ENCODE measurements around the gene EEF1A2.

The EEF1A2 gene

DNA sequence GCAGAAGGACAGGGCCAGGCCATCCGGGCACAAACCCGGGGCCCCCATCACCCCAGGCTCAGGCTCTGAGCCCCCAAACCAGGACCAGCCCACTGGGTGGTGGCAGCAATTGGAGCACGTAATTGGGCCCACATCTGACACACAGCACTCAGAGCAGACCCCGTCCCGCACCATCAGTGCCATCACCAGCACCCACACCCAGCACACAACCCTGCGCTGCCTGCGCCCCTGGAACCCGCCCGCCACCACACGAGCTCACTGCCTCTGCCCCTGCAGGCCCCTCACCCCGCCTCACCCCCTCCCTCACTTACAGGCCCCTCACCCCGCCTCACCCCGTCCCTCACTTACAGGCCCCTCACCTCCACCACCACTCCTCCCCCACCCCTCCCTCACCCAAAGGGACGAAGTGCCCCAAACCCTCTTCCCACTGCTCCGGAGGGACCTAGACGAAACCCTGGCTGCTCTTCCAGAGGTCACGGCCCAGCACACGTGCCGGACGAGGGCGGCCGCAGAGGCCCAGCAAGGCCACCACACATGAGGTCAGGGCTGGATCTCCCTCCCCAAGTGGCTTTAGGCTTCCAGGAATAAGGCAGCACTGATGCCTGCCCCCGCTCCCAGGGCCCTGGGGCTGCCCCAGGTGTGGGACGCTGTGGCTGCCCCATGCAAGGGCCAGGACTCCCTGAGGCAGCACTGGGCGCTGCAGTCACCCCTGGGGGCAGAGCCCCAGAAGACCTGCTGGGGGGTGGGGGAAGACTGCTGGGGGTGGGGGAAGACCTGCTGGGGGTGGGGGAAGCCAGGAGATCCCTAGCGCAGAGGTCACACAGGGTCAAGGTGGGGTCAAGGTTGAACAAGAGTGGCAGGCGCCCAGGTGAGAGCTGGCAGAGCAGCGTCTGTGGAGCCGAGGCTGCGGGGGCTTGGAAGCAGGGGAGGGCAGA, 48.8 kb downstream of the EEF1A2 start:
- TF ChIP-seq CTCF (IDR thresholded peaks at IDR 0.05) (no peak), ZFX (IDR thresholded peaks at IDR 0.05; ENCODE audit: borderline replicate concordance) (no peak)

GRCh38 chr20:63449025-63449424, 49.9 kb downstream of the EEF1A2 start:
- no peak for TF ChIP-seq ZFX (IDR thresholded peaks at IDR 0.05; ENCODE audit: borderline replicate concordance)
- H3K27ac ChIP-seq, result no peak overlapping the region

More for the DNA sequence above, 48.8 kb downstream of the EEF1A2 start:
- H3K27ac ChIP-seq, result no peak overlapping the region

DNA sequence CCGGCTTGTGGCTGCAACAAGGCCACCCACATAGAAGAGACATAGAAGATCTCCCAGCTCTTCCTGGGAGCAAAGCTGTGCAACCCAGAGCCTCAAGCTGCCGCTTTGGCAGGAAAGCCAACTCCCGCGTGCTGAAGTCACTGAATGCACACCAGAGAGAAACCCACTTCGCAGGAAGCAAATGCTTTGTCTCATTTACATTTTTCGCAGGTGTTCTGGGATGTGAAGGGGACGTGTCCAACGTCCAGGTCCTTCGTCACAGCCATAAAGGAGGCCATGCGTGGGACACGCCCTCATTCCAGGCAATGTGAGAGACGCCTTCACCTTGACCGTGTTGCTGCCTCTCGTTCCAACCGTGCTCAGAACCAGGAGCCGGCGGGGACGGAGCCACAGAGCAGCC, 50.9 kb downstream of the EEF1A2 start:
- TF ChIP-seq CTCF (IDR thresholded peaks at IDR 0.05), result no peak
- TF ChIP-seq ZFX (IDR thresholded peaks at IDR 0.05; ENCODE audit: borderline replicate concordance), result no peak
- H3K27ac ChIP-seq, result no peak overlapping the region

- no peak for TF ChIP-seq CTCF (IDR thresholded peaks at IDR 0.05)
- H3K27ac ChIP-seq, result no peak overlapping the region
Measured at GRCh38 chr20:63447320-63447719, 51.6 kb downstream of the EEF1A2 start.

- no peak for TF ChIP-seq CTCF (IDR thresholded peaks at IDR 0.05)
- no peak for TF ChIP-seq ZFX (IDR thresholded peaks at IDR 0.05; ENCODE audit: borderline replicate concordance)
- no peak overlapping the region for H3K27ac ChIP-seq
Measured at GRCh38 chr20:63446216-63447024, 52.5 kb downstream of the EEF1A2 start.

- no peak for TF ChIP-seq CTCF (IDR thresholded peaks at IDR 0.05)
- TF ChIP-seq ZFX (IDR thresholded peaks at IDR 0.05; ENCODE audit: borderline replicate concordance), result no peak
- no peak overlapping the region for H3K27ac ChIP-seq
Measured at GRCh38 chr20:63445075-63445734, 53.7 kb downstream of the EEF1A2 start.

- no peak overlapping the region for H3K27ac ChIP-seq
- TF ChIP-seq ZFX (IDR thresholded peaks at IDR 0.05; ENCODE audit: borderline replicate concordance) (no peak), CTCF (IDR thresholded peaks at IDR 0.05) (no peak)
Measured at GRCh38 chr20:63444548-63444947, 54.3 kb downstream of the EEF1A2 start.

All from 22Rv1 (cell line).